Activated CD8-positive, alpha-beta memory T cell treated with anti-CD3 and anti-CD28 coated beads for 4 hours (primary cell): Measurements from ENCODE around the gene CKS1B.

ENCODE experiments used
- DNase-seq, 2 donors: peaks; one replicate each; pipeline ENCODE4 v3.0.0-alpha.2; 2020; ENCODE audit warnings: low read depth in 2 of 2

CKS1B gene

GRCh38 chr1:154945962-154946850, 28.3 kb upstream of the CKS1B start:
- no peak for DNase-seq

GRCh38 chr1:154948079-154948478, 26.4 kb upstream of the CKS1B start:
- no peak for DNase-seq

- DNase-seq, result no peak
Observed at GRCh38 chr1:154951901-154952657, 22.4 kb upstream of the CKS1B start.

- no peak for DNase-seq
Observed at GRCh38 chr1:154952664-154953063, 21.8 kb upstream of the CKS1B start.

GRCh38 chr1:154953611-154954038, 20.9 kb upstream of the CKS1B start:
- DNase-seq, result no peak

GRCh38 chr1:154954541-154954940, 19.9 kb upstream of the CKS1B start:
- DNase-seq, result no peak

GRCh38 chr1:154955039-154955717, 19.3 kb upstream of the CKS1B start:
- peak; percentile 57 to 72 for DNase-seq

GRCh38 chr1:154955718-154956543, 18.6 kb upstream of the CKS1B start, which contains the start of gene PBXIP1:
PBXIP1 (minus strand) TSS chr1:154956099; CDS start chr1:154953721, 2,378 bp downstream.
- DNase-seq, result peak; percentile 50 to 64

GRCh38 chr1:154956544-154956941, 17.9 kb upstream of the CKS1B start:
- DNase-seq, result no peak

- DNase-seq, result no peak
Observed at GRCh38 chr1:154957091-154957657, 17.3 kb upstream of the CKS1B start.

- DNase-seq, result no peak
Observed at GRCh38 chr1:154958036-154958435, 16.4 kb upstream of the CKS1B start.

GRCh38 chr1:154958681-154959425, 15.6 kb upstream of the CKS1B start:
- no peak for DNase-seq

GRCh38 chr1:154959426-154959780, 15.1 kb upstream of the CKS1B start:
- no peak for DNase-seq

- no peak for DNase-seq
Observed at GRCh38 chr1:154960446-154961136, 13.9 kb upstream of the CKS1B start.

GRCh38 chr1:154961207-154962155, 13.0 kb upstream of the CKS1B start, which contains the start of gene PYGO2:
PYGO2 (minus strand) TSS chr1:154961782; CDS start chr1:154961576, 206 bp downstream.
- peak; percentile 52 to 62 for DNase-seq

- no peak for DNase-seq
Observed at GRCh38 chr1:154962156-154962749, 12.2 kb upstream of the CKS1B start.

GRCh38 chr1:154962795-154963330, 11.6 kb upstream of the CKS1B start:
- no peak for DNase-seq

GRCh38 chr1:154963643-154964042, 10.8 kb upstream of the CKS1B start:
- DNase-seq, result no peak
